ENCODE data around the gene FAM184B. TPM values are rescaled to one million over a fixed set of nuclear protein-coding genes. Genes with fewer than 3 reads are reported as not detected.
"Not testable (repeated sequence)": the region's sequence is repeated elsewhere in the genome, so short reads cannot be mapped to it uniquely, and the experiment has no call there.

FAM184B gene
- total RNA-seq, 4 donors from 2014 or later = not detected

DNA sequence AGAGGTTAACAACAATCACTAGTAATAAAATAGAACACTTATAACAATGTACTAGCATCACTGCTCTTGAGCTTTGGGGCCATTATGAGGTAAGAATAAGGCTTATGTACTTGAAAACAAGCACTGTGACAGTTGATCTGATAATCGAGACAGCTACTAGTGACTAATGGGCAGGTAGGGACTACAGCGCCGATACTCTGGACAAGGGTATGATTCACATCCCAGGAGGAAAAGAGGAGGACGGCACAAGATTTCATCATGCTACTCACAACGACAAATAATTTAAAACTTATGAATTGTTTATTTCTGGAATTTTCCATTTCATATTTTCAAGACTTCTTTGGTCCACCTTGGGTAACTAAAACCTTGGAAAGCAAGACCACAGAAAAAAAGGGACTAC is 62.3 kb downstream of the FAM184B start:
- no peak for DNase-seq
- intact Hi-C loops (cut with DNase I) = no loop called here
- Histone ChIP-seq H3K9me3 (no peaks in the 10 kb centered on the region), H3K4me1 (no peaks in the 10 kb centered on the region), H3K36me3 (no peaks in the 10 kb centered on the region), H3K27me3 (no peaks in the 10 kb centered on the region), H3K27ac (no peak overlapping the region), H3K4me3 (replicated peaks in 1 of 3) (no peak overlapping the region)
- WGBS, 2 donors = 85 to 86% methylated on average over 5 of the region's 5 CpGs
- TF ChIP-seq POLR2A (IDR thresholded peaks at IDR 0.05) = no peak

DNA sequence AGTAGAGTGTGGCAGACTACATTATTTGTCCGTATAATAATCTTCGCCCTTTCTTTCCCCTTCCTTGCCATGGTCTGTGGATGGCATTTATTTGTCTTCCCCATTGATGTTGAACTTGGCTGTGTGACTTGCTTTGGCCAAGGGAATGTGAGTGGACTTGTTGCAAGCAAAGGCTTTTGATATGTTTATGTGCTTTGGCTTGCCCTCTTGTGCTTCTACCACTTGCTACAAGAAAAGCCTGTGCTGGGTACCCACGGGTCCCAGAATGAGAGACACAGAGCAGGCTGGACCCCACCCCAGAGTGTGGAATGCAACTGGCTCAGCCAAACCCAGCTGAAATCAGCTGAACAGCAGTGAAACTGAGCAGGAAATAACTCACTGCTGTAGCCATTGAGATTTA is 63.0 kb downstream of the FAM184B start:
- no peak overlapping the region for H3K27ac ChIP-seq
- TF ChIP-seq, protein P1, sequence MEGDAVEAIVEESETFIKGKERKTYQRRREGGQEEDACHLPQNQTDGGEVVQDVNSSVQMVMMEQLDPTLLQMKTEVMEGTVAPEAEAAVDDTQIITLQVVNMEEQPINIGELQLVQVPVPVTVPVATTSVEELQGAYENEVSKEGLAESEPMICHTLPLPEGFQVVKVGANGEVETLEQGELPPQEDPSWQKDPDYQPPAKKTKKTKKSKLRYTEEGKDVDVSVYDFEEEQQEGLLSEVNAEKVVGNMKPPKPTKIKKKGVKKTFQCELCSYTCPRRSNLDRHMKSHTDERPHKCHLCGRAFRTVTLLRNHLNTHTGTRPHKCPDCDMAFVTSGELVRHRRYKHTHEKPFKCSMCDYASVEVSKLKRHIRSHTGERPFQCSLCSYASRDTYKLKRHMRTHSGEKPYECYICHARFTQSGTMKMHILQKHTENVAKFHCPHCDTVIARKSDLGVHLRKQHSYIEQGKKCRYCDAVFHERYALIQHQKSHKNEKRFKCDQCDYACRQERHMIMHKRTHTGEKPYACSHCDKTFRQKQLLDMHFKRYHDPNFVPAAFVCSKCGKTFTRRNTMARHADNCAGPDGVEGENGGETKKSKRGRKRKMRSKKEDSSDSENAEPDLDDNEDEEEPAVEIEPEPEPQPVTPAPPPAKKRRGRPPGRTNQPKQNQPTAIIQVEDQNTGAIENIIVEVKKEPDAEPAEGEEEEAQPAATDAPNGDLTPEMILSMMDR (IDR thresholded peaks at IDR 0.05) = no peak
- no peak for TF ChIP-seq POLR2A (IDR thresholded peaks at IDR 0.05)
- no peak for DNase-seq
- no peaks in the 10 kb centered on the region for H3K9me3 ChIP-seq
- H3K36me3 ChIP-seq = no peaks in the 10 kb centered on the region
- H3K4me1 ChIP-seq = no peaks in the 10 kb centered on the region
- H3K4me3 ChIP-seq (replicated peaks in 1 of 3) = no peak overlapping the region
- 71 to 79% methylated on average over 3 of the region's 3 CpGs for WGBS, 2 donors
- no peaks in the 10 kb centered on the region for H3K27me3 ChIP-seq
- intact Hi-C loops (cut with DNase I) = no loop called here

DNA sequence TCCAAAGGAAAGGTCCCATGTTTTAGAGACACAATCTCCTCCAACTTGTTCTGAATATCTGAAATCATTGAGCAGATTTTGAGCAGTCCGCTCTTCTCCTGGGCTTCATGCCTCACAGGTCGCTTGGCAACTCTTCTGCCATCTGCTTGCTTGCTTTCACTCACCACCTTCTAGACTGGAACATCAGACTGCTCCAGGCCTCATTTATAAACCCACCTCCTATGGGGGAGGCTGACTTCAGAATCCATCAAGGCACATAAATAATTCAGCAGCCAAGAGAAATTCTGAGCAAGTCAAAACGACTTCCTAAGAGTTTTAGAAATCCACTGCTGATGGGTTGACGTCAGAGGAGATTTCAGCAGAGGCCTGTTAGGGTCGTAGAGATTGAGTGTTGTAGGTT is 64.1 kb downstream of the FAM184B start:
- intact Hi-C loops (cut with DNase I) = no loop called here
- WGBS, 2 donors = 67 to 69% methylated on average over 5 of the region's 5 CpGs
- DNase-seq = no peak

DNA sequence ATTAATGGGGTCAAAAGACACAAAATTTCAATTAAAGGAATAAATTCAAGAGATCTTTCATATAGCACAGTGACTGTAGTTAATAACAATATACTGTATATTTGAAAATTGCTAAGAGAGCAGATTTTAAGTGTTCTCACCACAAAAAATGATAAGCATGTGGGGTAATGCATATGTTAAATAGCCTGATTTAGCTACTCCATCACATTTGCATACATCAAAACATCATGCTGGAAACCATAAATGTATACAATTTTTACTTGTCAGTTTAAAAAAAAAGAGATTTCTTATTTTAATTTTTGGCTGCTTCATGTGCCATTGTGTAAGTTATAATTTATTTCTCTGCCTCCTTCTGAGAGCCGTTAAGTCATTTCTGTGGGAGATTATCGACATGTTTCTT is 65.9 kb downstream of the FAM184B start:
- no peak for DNase-seq
- intact Hi-C loops (cut with DNase I) = no loop called here
- no peak overlapping the region for H3K27ac ChIP-seq
- TF ChIP-seq, protein P1 (IDR thresholded peaks at IDR 0.05) = no peak
- TF ChIP-seq POLR2A (IDR thresholded peaks at IDR 0.05) = no peak
- H3K4me1 ChIP-seq = no peaks in the 10 kb centered on the region
- H3K36me3 ChIP-seq = no peaks in the 10 kb centered on the region
- no peaks in the 10 kb centered on the region for H3K27me3 ChIP-seq
- H3K4me3 ChIP-seq (replicated peaks in 1 of 3) = no peak overlapping the region
- 87 to 94% methylated on average over 2 of the region's 2 CpGs for WGBS, 2 donors
- H3K9me3 ChIP-seq = no peaks in the 10 kb centered on the region

More for the DNA sequence above, 64.1 kb downstream of the FAM184B start:
- H3K4me3 ChIP-seq (replicated peaks in 1 of 3) = no peak overlapping the region
- H3K27me3 ChIP-seq = no peaks in the 10 kb centered on the region
- H3K9me3 ChIP-seq = no peaks in the 10 kb centered on the region
- H3K36me3 ChIP-seq = no peaks in the 10 kb centered on the region
- H3K4me1 ChIP-seq = no peaks in the 10 kb centered on the region
- H3K27ac ChIP-seq = no peak overlapping the region
- TF ChIP-seq POLR2A (IDR thresholded peaks at IDR 0.05) = no peak
- TF ChIP-seq, protein P1 (IDR thresholded peaks at IDR 0.05) = no peak

DNA sequence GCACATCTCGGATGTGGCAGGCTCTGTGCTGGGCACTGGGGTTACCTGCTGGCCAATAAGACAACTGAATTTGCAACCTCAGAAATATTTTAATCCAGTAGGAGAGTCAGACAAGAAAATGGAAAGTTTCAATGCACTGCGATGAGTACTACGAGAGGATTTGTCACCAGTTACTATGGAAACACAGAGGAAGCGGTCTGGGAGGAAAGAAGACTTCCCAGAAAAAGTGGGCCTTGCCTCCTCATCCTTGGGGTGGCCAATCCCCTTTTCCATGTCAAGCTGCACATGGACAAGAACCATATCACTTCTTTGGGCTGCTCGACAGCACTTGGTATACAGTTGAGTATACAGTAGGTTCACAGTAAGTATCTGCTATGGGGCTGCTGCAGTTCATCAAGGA is 67.6 kb downstream of the FAM184B start:
- no peak for DNase-seq
- no peak overlapping the region for H3K4me3 ChIP-seq (replicated peaks in 1 of 3)
- no peaks in the 10 kb centered on the region for H3K27me3 ChIP-seq
- H3K9me3 ChIP-seq = no peaks in the 10 kb centered on the region
- no peak overlapping the region for H3K27ac ChIP-seq
- no peak for TF ChIP-seq POLR2A (IDR thresholded peaks at IDR 0.05)
- TF ChIP-seq, protein P1 (IDR thresholded peaks at IDR 0.05) = no peak
- no peaks in the 10 kb centered on the region for H3K4me1 ChIP-seq
- intact Hi-C loops (cut with DNase I) = no loop called here
- no peaks in the 10 kb centered on the region for H3K36me3 ChIP-seq
- 94 to 95% methylated on average over 5 of the region's 5 CpGs for WGBS, 2 donors

DNA sequence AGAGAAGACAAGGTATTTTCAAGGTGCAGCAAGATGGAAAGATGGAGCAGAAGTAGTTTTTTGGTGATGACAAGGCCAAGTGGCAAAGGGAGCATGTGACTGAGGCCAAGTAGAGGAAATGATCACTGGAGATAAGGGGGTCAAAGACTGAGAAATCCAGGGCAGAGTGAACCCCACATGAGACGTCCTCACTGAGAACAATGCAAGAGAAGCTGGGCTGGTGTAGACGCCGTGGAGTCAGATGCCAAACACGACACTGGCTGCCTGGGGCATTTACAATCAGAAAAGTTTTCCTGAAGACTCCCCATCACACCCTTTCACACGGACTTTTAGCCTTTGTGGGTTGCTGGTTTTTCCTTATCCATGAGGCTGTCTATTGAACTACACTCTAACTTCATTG is 69.3 kb downstream of the FAM184B start:
- no peaks in the 10 kb centered on the region for H3K9me3 ChIP-seq
- DNase-seq = no peak
- no peaks in the 10 kb centered on the region for H3K4me1 ChIP-seq
- intact Hi-C loops (cut with DNase I) = no loop called here
- 76 to 80% methylated on average over 5 of the region's 5 CpGs for WGBS, 2 donors
- no peak for TF ChIP-seq POLR2A (IDR thresholded peaks at IDR 0.05)
- TF ChIP-seq, protein P1 (IDR thresholded peaks at IDR 0.05) = no peak
- H3K4me3 ChIP-seq (replicated peaks in 1 of 3) = no peak overlapping the region
- no peaks in the 10 kb centered on the region for H3K27me3 ChIP-seq
- no peak overlapping the region for H3K27ac ChIP-seq
- H3K36me3 ChIP-seq = no peaks in the 10 kb centered on the region

DNA sequence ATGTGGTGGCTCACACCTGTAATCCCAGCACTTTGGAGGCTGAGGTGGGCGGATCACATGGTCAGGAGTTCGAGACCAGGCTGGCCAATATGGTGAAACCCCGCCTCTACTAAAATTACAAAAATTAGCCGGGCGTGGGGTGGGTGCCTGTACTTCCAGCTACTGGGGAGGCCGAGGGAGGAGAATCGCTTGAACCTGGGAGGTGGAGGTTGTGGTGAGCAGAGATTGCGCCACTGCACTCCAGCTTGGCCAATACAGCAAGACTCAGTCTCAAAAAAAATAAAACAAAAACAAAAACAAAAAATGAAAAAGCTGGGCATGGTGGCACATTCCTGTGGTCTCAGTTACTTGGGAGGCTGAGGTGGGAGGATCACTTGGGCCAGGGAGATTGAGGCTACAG is 70.2 kb downstream of the FAM184B start:
- DNase-seq; intact Hi-C loops (cut with DNase I); H3K27me3 ChIP-seq; H3K4me3 ChIP-seq (replicated peaks in 1 of 3); H3K27ac ChIP-seq; H3K36me3 ChIP-seq; H3K9me3 ChIP-seq; H3K4me1 ChIP-seq: not testable (repeated sequence)
- WGBS, 2 donors = 91 to 96% methylated on average over 8 of the region's 8 CpGs
